Activated naive CD8-positive, alpha-beta T cell treated with anti-CD3 and anti-CD28 coated beads, Interleukin-2, amount 10 ng/mL, durations not matched to agents 7 days and 5 days (primary cell): ENCODE results near the gene RAB44. TPM values are rescaled to one million over a fixed set of nuclear protein-coding genes. Genes with fewer than 3 reads are reported as not detected.

Source experiments
- ATAC-seq: fragments of 150-1000 bp; cut with Tn5 transposase; one replicate; pipeline ENCODE4 v1.10.0; 2021; ENCODE audit warnings: low read depth, moderate library complexity
- POLR2A ChIA-PET: fragments of 350-600 bp; sonication (Branson Sonifier 250); formaldehyde crosslinking; loops from one replicate; lab custom pipeline; 2021; ENCODE audit warnings: antibody characterized with exemption; lab: Charles Lee
- DNase-seq: peaks from one replicate; pipeline ENCODE4 v3.0.0; 2021
- H3K27ac Mint-ChIP-seq: one replicate; pipeline ENCODE4 v1.8.0; 2022; ENCODE audit warnings: mild to moderate bottlenecking, mixed read lengths
- H3K27me3 Mint-ChIP-seq: one replicate; pipeline ENCODE4 v1.8.0; 2022; ENCODE audit warnings: mild to moderate bottlenecking, moderate library complexity, mixed read lengths
- H3K36me3 Mint-ChIP-seq: one replicate; pipeline ENCODE4 v1.8.0; 2021; ENCODE audit warnings: mild to moderate bottlenecking, mixed read lengths
- H3K4me1 Mint-ChIP-seq: one replicate; pipeline ENCODE4 v1.8.0; 2021; ENCODE audit warnings: mixed read lengths
- H3K4me3 Mint-ChIP-seq: one replicate; pipeline ENCODE4 v1.8.0; 2022; ENCODE audit warnings: mild to moderate bottlenecking, moderate library complexity, mixed read lengths
- H3K9me3 Mint-ChIP-seq: one replicate; pipeline ENCODE4 v1.8.0; 2021; ENCODE audit warnings: mixed read lengths
- total RNA-seq, 2 experiments: library from RNA; stranded (reverse); gene quantifications; one replicate each; pipeline ENCODE4 v1.2.3, GENCODE V29; 2021

Gene RAB44
- total RNA-seq, 2 experiments from 2014 or later = not detected

DNA sequence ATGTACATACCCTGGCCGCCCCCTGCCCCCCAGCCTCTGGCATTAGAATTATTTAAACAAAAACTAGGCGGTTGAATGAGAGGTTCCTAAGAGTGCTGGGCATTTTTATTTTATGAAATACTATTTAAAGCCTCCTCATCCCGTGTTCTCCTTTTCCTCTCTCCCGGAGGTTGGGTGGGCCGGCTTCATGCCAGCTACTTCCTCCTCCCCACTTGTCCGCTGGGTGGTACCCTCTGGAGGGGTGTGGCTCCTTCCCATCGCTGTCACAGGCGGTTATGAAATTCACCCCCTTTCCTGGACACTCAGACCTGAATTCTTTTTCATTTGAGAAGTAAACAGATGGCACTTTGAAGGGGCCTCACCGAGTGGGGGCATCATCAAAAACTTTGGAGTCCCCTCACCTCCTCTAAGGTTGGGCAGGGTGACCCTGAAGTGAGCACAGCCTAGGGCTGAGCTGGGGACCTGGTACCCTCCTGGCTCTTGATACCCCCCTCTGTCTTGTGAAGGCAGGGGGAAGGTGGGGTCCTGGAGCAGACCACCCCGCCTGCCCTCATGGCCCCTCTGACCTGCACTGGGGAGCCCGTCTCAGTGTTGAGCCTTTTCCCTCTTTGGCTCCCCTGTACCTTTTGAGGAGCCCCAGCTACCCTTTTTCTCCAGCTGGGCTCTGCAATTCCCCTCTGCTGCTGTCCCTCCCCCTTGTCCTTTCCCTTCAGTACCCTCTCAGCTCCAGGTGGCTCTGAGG, 11.5 kb upstream of the RAB44 start:
- no peak for ATAC-seq
- H3K4me3 Mint-ChIP-seq = no peak overlapping the region
- peaks cover 25% of the 10 kb centered on the region for H3K4me1 Mint-ChIP-seq
- no peaks in the 10 kb centered on the region for H3K9me3 Mint-ChIP-seq
- no peaks in the 10 kb centered on the region for H3K27me3 Mint-ChIP-seq
- POLR2A ChIA-PET = no interaction called here
- no peak for DNase-seq
- H3K27ac Mint-ChIP-seq = peak overlapping the region; percentile 30
- peaks cover 27% of the 10 kb centered on the region for H3K36me3 Mint-ChIP-seq

GRCh38 chr6:36686668-36687513, 10.7 kb upstream of the RAB44 start:
- no peaks in the 10 kb centered on the region for H3K27me3 Mint-ChIP-seq
- peak overlapping the region; percentile 30 for H3K27ac Mint-ChIP-seq
- H3K4me1 Mint-ChIP-seq = peaks cover 29% of the 10 kb centered on the region
- H3K9me3 Mint-ChIP-seq = no peaks in the 10 kb centered on the region
- no peak overlapping the region for H3K4me3 Mint-ChIP-seq
- DNase-seq (no peak), ATAC-seq (no peak)
- H3K36me3 Mint-ChIP-seq = peaks cover 31% of the 10 kb centered on the region
- POLR2A ChIA-PET = interaction anchor here (0.5 kb wide), 1 partner anchor 486 kb away, joined by 3 read pairs; no protein-coding TSS in a partner anchor

- H3K27me3 Mint-ChIP-seq = no peaks in the 10 kb centered on the region
- no peak overlapping the region for H3K4me3 Mint-ChIP-seq
- H3K9me3 Mint-ChIP-seq = no peaks in the 10 kb centered on the region
- ATAC-seq = no peak
- no peak overlapping the region for H3K27ac Mint-ChIP-seq
- no peak for DNase-seq
- POLR2A ChIA-PET = no interaction called here
- H3K36me3 Mint-ChIP-seq = peaks cover 29% of the 10 kb centered on the region
- H3K4me1 Mint-ChIP-seq = peaks cover 28% of the 10 kb centered on the region
Observed at GRCh38 chr6:36688063-36688738, 9.4 kb upstream of the RAB44 start.

GRCh38 chr6:36688739-36689075, 8.9 kb upstream of the RAB44 start:
- Mint-ChIP-seq H3K4me3 (no peak overlapping the region), H3K36me3 (peaks cover 28% of the 10 kb centered on the region), H3K27me3 (no peaks in the 10 kb centered on the region), H3K27ac (no peak overlapping the region), H3K4me1 (peaks cover 26% of the 10 kb centered on the region), H3K9me3 (no peaks in the 10 kb centered on the region)
- POLR2A ChIA-PET = interaction anchor here (1.1 kb wide), 1 partner anchor 10 kb away, joined by 3 read pairs; the partner anchor contains the start of gene CDKN1A
- DNase-seq (no peak), ATAC-seq (no peak)

DNA sequence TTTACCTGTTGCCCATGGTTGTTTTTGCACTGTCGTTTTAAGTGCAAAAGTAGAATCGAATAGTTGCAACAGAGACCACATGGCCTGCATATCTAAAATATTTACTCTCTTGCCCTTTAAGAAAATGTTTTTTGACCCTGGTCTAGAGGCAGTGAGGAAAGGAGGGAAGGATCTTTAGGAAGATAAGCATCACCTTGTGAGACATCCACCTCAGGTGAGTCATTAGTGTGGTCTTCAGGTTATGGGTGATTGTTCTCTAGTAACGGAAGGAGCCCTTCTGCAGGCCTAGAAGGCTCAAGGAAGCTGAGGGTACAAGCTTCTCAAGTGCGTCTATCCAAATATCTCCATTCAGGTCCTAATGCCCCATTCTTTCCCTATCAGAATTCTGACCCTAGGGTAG, 6.6 kb upstream of the RAB44 start:
- ATAC-seq (no peak), DNase-seq (no peak)
- Mint-ChIP-seq H3K9me3 (no peaks in the 10 kb centered on the region), H3K27ac (peak overlapping the region; percentile 90), H3K36me3 (peaks cover 17% of the 10 kb centered on the region), H3K27me3 (no peaks in the 10 kb centered on the region), H3K4me1 (peaks cover 26% of the 10 kb centered on the region), H3K4me3 (no peak overlapping the region)
- POLR2A ChIA-PET = interaction anchor here (1.7 to 1.8 kb wide), 2 partner anchors 8 to 10 kb away, joined by 4 to 17 read pairs; no protein-coding TSS in a partner anchor

DNA sequence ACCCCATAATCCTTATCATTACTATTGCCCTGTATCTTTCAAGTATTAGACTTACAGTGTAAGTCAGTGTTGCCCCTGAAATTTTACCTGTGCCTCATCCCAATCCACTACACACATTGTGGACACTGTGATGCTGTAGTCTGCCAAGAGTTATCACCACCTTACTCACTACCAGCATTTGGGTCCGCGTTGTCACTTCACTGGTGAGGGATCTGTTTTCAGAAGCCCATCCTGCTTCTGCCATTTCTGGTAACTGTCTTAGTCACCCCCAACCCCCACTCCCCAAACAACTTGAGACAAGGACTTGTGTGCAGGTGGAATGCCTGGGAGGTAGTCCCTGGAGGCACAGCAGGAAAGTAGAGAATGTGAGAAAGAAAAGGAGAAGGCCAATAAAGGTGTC, 6.0 kb upstream of the RAB44 start:
- H3K4me1 Mint-ChIP-seq = peaks cover 30% of the 10 kb centered on the region
- ATAC-seq (no peak), DNase-seq (no peak)
- peak overlapping the region; percentile 90 for H3K27ac Mint-ChIP-seq
- POLR2A ChIA-PET = interaction anchor here (1.2 to 1.8 kb wide), 4 partner anchors 9 to 268 kb away, joined by 5 to 17 read pairs (median 6); partner anchors contain the start of gene CDKN1A
- H3K27me3 Mint-ChIP-seq = no peaks in the 10 kb centered on the region
- peaks cover 14% of the 10 kb centered on the region for H3K36me3 Mint-ChIP-seq
- no peak overlapping the region for H3K4me3 Mint-ChIP-seq
- H3K9me3 Mint-ChIP-seq = no peaks in the 10 kb centered on the region

DNA sequence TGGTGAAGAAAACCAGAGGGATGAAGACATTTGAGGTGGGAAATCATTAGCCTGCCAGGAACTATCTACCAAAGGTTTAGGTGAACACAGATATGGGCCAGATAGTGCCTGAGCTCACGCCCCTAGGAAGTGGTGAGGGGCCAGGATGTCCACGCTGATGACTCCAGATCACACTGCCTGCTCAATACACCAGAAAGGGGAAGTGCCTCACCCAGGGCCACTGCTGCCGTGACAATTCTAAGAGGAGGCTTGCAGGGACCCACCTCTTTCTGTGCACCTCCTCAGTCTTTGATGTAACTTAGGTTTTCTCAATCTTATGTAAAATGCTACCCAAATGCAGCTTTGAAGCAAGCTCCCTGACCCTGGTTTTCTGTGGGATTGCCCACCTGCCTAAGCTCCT, 5.4 kb upstream of the RAB44 start:
- peak; percentile 53 for DNase-seq
- H3K9me3 Mint-ChIP-seq = no peaks in the 10 kb centered on the region
- peaks cover 9% of the 10 kb centered on the region for H3K36me3 Mint-ChIP-seq
- H3K27me3 Mint-ChIP-seq = no peaks in the 10 kb centered on the region
- H3K4me1 Mint-ChIP-seq = peaks cover 35% of the 10 kb centered on the region
- H3K4me3 Mint-ChIP-seq = peak overlapping the region; percentile 54
- peak overlapping the region; percentile 90 for H3K27ac Mint-ChIP-seq
- ATAC-seq = peak; percentile 99
- POLR2A ChIA-PET = interaction anchor here (1.2 to 1.8 kb wide), 4 partner anchors 9 to 269 kb away, joined by 5 to 17 read pairs (median 6); partner anchors contain the start of gene CDKN1A

DNA sequence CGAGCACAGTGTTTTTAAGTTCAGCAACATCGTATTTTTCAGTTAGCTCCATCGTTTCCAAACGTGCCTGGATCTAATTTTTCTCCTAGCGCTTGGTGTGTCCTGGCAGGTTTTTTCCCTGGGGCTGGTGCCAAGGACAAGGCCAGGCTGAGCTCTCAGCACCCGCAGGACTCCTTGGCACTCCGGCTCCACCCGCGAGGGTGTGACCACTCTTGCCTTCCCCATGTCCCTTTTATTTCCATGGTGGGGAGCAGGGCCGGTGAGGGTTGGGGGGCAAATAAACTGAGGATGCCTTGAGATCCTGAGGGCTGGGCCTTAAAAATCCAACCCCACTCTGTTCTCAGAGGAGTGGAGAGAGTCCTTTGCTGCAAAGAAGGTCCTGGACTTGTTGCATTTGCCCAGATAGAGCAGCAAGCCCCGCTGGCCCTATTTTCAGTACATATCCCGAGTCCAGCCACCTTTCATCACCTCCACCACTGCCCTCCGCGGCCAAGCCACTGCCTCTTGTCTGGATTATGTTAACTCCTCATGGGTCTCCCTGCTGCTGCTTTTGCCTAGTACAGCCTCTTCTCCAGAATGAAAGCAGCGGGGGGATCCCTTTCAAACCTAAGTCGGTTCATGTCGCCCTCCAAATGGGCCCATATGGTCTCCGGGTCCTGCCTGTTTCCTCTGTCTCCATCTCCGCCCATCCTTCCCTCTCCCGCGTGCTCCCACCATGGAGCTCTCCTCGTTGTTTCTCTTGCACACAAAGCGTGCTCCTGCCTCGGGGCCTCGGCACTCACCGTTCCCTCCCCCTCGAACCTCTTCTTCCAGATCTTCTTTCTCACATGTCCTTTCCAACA, 4.5 kb upstream of the RAB44 start:
- H3K27me3 Mint-ChIP-seq = no peaks in the 10 kb centered on the region
- H3K4me1 Mint-ChIP-seq = peaks cover 35% of the 10 kb centered on the region
- peak overlapping the region; percentile 54 for H3K4me3 Mint-ChIP-seq
- DNase-seq (no peak), ATAC-seq (no peak)
- no peaks in the 10 kb centered on the region for H3K9me3 Mint-ChIP-seq
- peaks cover 3% of the 10 kb centered on the region for H3K36me3 Mint-ChIP-seq
- POLR2A ChIA-PET = interaction anchor here (1.2 to 1.8 kb wide), 4 partner anchors 10 to 270 kb away, joined by 5 to 17 read pairs (median 6); partner anchors contain the start of gene CDKN1A
- peak overlapping the region; percentile 90 for H3K27ac Mint-ChIP-seq

DNA sequence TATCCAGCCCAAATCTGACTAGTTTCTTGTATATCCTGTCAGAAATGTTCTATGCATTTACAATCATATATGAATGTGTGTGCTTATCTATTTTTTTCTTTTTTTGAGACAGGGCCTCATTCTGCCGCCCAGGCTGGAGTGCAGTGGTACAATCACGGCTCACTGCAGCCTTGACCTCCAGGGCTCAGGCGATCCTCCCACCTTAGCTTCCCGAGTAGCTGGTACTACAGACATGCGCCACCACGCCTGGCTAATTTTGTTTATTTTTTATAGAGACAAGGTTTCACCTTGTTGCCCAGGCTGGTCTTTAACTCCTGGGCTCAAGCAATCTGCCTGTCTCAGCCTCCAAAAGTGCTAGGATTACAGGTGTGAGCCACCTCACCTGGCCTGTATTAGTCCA, 3.0 kb upstream of the RAB44 start:
- peaks cover 32% of the 10 kb centered on the region for H3K4me1 Mint-ChIP-seq

GRCh38 chr6:36695414-36695813, 2.2 kb upstream of the RAB44 start:
- Mint-ChIP-seq H3K4me3 (no peak overlapping the region), H3K4me1 (peaks cover 30% of the 10 kb centered on the region), H3K27me3 (no peaks in the 10 kb centered on the region), H3K36me3 (peaks cover 3% of the 10 kb centered on the region), H3K27ac (no peak overlapping the region), H3K9me3 (no peaks in the 10 kb centered on the region)
- no peak for ATAC-seq
- POLR2A ChIA-PET = no interaction called here
- no peak for DNase-seq

More for the DNA sequence above, 3.0 kb upstream of the RAB44 start:
- Mint-ChIP-seq H3K27ac (no peak overlapping the region), H3K36me3 (peaks cover 3% of the 10 kb centered on the region), H3K9me3 (no peaks in the 10 kb centered on the region), H3K4me3 (no peak overlapping the region), H3K27me3 (no peaks in the 10 kb centered on the region)
- ATAC-seq (no peak), DNase-seq (no peak)
- POLR2A ChIA-PET = no interaction called here

DNA sequence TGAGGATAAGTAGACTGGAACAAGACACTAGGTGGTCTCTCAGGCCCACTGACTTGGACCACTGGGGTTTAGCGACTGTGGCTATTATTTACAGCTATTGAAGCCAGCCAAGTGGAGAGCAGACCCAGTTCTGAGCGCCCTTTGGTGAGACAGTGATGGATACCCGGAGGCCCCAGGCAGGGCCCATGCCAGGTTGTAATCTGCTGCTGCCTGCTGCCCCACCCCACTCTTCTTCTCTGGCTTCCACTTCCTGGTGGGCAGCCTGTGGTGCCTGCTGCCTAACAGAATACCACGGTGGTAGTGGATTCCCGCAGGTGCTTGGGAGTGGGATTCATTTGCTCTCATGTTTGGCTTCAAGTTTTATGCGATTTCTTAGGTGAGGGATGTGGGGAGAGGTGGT, 570 bp downstream of the RAB44 start:
- no peak for DNase-seq
- no peak overlapping the region for H3K27ac Mint-ChIP-seq
- ATAC-seq = no peak
- H3K27me3 Mint-ChIP-seq = no peaks in the 10 kb centered on the region
- POLR2A ChIA-PET = no interaction called here
- peaks cover 18% of the 10 kb centered on the region for H3K4me1 Mint-ChIP-seq
- H3K36me3 Mint-ChIP-seq = no peaks in the 10 kb centered on the region
- H3K4me3 Mint-ChIP-seq = no peak overlapping the region
- no peaks in the 10 kb centered on the region for H3K9me3 Mint-ChIP-seq

- POLR2A ChIA-PET = no interaction called here
- Mint-ChIP-seq H3K36me3 (no peaks in the 10 kb centered on the region), H3K27me3 (no peaks in the 10 kb centered on the region), H3K9me3 (no peaks in the 10 kb centered on the region), H3K4me3 (no peak overlapping the region), H3K4me1 (peaks cover 16% of the 10 kb centered on the region), H3K27ac (no peak overlapping the region)
- ATAC-seq = no peak
- no peak for DNase-seq
Observed at GRCh38 chr6:36698871-36699271, 1.2 kb downstream of the RAB44 start.
